Chondrocyte (in vitro differentiated cells): Measurements from ENCODE around the gene TTC21B. TPM values are rescaled to one million over a fixed set of nuclear protein-coding genes. Genes with fewer than 3 reads are reported as not detected.

Experiments
- DNase-seq: peaks from one replicate; pipeline ENCODE4 v3.0.0; 2021; ENCODE audit warnings: mixed read lengths, low spot score
- H3K27ac Mint-ChIP-seq: one replicate; pipeline ENCODE4 v1.8.0; 2021; ENCODE audit warnings: mild to moderate bottlenecking, moderate library complexity, mixed read lengths; ENCODE audit not compliant: unreplicated experiment
- H3K27me3 Mint-ChIP-seq: 2 replicates; pipeline ENCODE4 v1.8.0; 2021; ENCODE audit warnings: low read depth, mixed read lengths
- H3K36me3 Mint-ChIP-seq: 2 replicates; pipeline ENCODE4 v1.8.0; 2021; ENCODE audit warnings: low read depth, mixed read lengths
- H3K4me1 Mint-ChIP-seq: 2 replicates; pipeline ENCODE4 v1.8.0; 2021; ENCODE audit warnings: low read depth, mild to moderate bottlenecking, mixed read lengths
- H3K4me3 Mint-ChIP-seq: one replicate; pipeline ENCODE4 v1.8.0; 2021; ENCODE audit warnings: mild to moderate bottlenecking, moderate library complexity, mixed read lengths; ENCODE audit not compliant: unreplicated experiment
- H3K9me3 Mint-ChIP-seq: 2 replicates; pipeline ENCODE4 v1.8.0; 2021; ENCODE audit warnings: low read depth, mixed read lengths
- total RNA-seq: library from RNA; stranded (reverse); gene quantifications from 3 replicates; pipeline ENCODE4 v1.2.1, GENCODE V29; 2021
- TF ChIP-seq, protein P1 (sequence below): fragments of 200-600 bp; sonication (generic); IDR thresholded peaks from 2 replicates; pipeline ENCODE4 v1.5.0; 2021; ENCODE audit warnings: antibody characterized with exemption, mild to moderate bottlenecking, moderate library complexity

Gene TTC21B
- total RNA-seq, 1 donor from 2014 or later, result 12.7 TPM

DNA sequence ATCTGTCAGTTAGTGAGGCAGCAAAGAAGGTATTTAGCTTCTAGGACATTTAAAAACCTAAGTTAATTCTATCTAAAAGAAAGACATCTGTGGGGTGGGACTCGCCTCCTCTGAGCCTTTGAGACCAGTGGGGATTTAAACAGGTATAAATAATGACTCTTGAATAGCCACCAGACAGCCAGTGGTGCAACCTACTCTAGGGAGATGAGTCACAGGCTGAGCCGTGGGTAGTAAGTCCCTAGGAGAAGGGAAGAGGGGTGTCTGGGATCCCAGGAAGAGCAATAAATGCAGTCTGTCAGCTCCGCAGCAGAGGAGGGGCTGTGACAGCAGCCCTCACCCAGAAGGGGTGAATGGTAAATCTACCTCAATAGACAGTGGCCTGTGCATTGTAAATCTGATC lies 116.5 kb downstream of the TTC21B start:
- TF ChIP-seq, protein P1, sequence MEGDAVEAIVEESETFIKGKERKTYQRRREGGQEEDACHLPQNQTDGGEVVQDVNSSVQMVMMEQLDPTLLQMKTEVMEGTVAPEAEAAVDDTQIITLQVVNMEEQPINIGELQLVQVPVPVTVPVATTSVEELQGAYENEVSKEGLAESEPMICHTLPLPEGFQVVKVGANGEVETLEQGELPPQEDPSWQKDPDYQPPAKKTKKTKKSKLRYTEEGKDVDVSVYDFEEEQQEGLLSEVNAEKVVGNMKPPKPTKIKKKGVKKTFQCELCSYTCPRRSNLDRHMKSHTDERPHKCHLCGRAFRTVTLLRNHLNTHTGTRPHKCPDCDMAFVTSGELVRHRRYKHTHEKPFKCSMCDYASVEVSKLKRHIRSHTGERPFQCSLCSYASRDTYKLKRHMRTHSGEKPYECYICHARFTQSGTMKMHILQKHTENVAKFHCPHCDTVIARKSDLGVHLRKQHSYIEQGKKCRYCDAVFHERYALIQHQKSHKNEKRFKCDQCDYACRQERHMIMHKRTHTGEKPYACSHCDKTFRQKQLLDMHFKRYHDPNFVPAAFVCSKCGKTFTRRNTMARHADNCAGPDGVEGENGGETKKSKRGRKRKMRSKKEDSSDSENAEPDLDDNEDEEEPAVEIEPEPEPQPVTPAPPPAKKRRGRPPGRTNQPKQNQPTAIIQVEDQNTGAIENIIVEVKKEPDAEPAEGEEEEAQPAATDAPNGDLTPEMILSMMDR, result no peak
- Mint-ChIP-seq H3K27me3 (no peaks in the 10 kb centered on the region), H3K4me3 (no peak overlapping the region), H3K4me1 (peaks cover 23% of the 10 kb centered on the region), H3K27ac (peak overlapping the region; percentile 55), H3K9me3 (no peaks in the 10 kb centered on the region), H3K36me3 (no peaks in the 10 kb centered on the region)
- DNase-seq, result no peak

DNA sequence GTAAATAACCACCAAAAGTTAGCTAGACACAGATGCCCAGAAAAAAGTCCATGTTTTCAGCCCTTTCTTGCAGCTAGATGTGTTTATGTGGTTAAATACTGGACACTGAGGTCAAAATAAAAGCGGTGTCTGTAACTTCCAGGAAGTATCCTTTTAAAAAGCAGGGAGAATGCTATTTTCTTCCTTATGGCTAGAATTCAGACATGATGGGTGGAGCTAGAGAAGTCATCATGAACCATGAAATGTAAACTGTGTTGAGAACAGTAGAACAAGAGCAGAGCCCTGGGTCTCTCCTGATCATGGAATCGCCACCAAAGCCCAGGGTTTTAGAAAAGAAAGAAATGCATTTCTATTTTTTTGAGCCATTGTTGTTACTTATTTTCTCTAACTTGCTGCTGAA lies 118.2 kb downstream of the TTC21B start:
- Mint-ChIP-seq H3K9me3 (no peaks in the 10 kb centered on the region), H3K4me1 (peaks cover 23% of the 10 kb centered on the region), H3K27me3 (no peaks in the 10 kb centered on the region), H3K36me3 (no peaks in the 10 kb centered on the region), H3K4me3 (no peak overlapping the region), H3K27ac (no peak overlapping the region)
- TF ChIP-seq, protein P1, result no peak
- DNase-seq, result no peak

DNA sequence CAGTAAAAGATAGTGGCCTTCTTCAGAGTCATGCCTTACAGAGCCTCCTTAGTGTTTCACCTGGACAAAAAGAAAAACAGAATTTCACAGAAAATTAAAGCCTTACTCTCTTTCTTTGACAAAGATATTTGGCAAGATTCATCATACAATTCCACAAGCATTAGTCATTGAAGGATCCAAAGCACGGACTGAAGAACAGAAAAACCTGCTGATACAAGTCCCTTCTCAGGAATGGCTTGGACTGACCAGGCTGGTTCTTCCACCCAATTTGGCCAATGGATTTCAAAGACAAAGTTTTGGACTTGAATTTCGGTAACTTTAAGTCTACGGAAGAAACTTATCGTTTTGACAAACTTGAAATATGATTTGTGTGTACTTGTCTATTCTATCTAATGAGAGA lies 120.4 kb downstream of the TTC21B start:
- DNase-seq, result no peak

DNA sequence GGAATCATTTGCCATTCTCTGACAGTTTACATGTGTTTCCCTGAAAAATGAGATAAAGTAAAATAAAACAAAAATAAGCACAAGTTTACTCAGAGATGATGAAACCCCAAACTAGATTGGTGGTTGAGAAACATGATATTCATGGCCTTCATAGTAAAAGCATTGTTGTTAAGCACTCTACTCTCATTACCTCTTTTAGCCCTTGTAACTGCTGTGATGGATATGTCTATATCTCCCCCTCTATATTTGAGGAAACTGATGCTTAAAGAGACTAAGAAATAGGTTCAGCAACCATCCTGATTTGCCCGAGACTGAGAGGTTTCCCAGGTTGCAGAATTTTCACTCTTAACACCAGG lies 125.7 kb downstream of the TTC21B start:
- H3K27ac Mint-ChIP-seq, result no peak overlapping the region
- H3K4me1 Mint-ChIP-seq, result peaks cover 12% of the 10 kb centered on the region
- no peaks in the 10 kb centered on the region for H3K36me3 Mint-ChIP-seq
- TF ChIP-seq, protein P1, result no peak
- no peak overlapping the region for H3K4me3 Mint-ChIP-seq
- DNase-seq, result no peak
- no peaks in the 10 kb centered on the region for H3K27me3 Mint-ChIP-seq
- H3K9me3 Mint-ChIP-seq, result no peaks in the 10 kb centered on the region

More for the DNA sequence above, 120.4 kb downstream of the TTC21B start:
- TF ChIP-seq, protein P1, result no peak
- peaks cover 20% of the 10 kb centered on the region for H3K4me1 Mint-ChIP-seq
- H3K4me3 Mint-ChIP-seq, result no peak overlapping the region
- no peaks in the 10 kb centered on the region for H3K27me3 Mint-ChIP-seq
- H3K36me3 Mint-ChIP-seq, result no peaks in the 10 kb centered on the region
- H3K9me3 Mint-ChIP-seq, result no peaks in the 10 kb centered on the region
- peak overlapping the region; percentile 17 for H3K27ac Mint-ChIP-seq

DNA sequence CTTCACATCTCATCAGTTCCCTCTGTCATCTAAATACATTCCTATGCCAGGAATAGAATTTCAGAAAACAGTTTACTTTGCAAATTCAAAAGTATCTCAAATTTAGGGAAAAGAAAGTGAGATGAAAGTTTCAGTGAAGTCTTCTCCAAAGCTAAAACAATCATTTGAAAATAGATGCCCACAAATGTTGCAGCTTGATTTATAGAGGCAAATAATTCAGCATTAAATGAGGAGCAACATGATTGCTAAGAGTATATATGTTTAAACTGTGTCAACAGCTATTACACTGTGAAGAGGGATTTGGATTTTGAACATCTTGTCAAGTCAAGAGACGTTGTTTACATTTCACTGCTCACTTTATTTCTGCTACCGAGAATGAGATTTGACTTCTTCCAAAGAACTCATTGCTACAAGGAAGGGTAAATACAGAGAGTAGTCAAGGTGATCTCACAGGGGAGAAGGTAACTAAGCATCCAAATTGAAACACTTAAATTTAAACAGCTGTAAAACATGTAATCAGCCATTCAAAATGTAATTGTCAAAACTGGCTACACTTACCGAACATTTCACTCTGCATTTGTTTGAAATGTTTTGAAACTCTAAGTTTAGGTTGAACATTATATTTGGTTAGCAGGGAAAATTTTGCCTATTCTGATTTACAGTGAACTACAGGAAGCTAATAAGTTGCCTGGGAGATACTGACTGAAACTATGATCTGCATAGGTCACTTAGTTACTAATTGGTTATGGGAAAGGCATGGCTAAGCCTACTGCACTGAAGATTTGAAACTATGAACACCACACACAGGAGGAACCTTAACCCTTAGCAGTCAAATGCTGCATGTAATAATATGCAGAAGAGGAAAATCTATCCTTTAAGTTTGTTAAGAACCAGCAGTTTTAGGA lies 126.3 kb downstream of the TTC21B start:
- TF ChIP-seq, protein P1, result no peak
- DNase-seq, result no peak
- no peaks in the 10 kb centered on the region for H3K36me3 Mint-ChIP-seq
- H3K4me1 Mint-ChIP-seq, result peaks cover 9% of the 10 kb centered on the region
- no peaks in the 10 kb centered on the region for H3K27me3 Mint-ChIP-seq
- H3K4me3 Mint-ChIP-seq, result no peak overlapping the region
- H3K27ac Mint-ChIP-seq, result no peak overlapping the region
- no peaks in the 10 kb centered on the region for H3K9me3 Mint-ChIP-seq
